Measurements from ENCODE around the gene CDK11A. TPM values are rescaled to one million over a fixed set of nuclear protein-coding genes. Genes with fewer than 3 reads are reported as not detected.
"Not testable (repeated sequence)": the region's sequence is repeated elsewhere in the genome, so short reads cannot be mapped to it uniquely, and the experiment has no call there.

The CDK11A gene
- 10 to 100 TPM; 10.8 to 53.4 (median 23.8) TPM for total RNA-seq

DNA sequence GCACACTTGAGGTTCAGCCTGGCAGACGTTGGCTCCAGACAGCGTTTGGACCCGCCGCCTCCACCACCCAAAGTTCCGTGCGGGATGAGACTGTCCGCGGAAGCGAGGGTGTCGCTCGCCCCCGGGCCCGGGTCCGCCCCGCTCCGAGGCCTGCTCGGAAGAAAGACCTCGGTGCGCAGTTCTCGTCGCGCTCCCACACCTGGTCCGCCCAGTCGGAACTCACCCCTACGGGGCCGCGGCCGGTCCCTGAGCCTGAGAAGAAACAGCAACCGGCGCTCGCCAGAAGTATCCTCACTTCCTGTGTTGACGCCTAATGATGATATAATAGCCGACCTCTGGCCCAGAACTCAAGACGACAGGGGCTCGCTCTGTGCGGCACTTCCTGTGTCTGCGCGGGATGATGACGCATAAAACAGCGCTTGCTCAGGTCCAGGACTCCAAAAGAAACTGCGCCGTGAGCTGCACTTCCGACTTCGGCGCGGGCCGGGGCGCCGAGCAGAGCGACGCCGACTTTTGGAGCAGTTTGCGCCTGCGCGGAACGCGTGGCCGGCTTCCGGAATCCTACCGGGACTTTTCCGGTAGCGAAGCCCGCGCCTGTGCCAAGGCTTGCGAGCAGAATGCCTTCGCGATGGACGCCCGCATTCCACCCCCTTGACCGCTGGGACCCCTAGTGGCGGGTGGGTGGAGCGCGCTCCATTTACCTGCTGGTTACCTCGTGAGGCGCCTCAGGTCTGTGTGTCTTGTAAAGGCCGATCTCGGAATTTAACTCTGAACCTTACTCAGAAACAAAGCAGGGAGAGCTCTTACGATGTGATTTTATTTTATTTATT lies at the start of gene CDK11A:
TSS of gene CDK11A (minus strand) at position 323 of the 830 bp plus-strand sequence. CDS start 1,539 bp downstream, outside the sequence.
- not testable (repeated sequence) for H3K27me3 ChIP-seq
- no CpG with 5 or more reads among the region's 78 CpGs for WGBS, 2 donors (ENCODE audit: low coverage in 1 of 2)
- TF ChIP-seq, protein P1, sequence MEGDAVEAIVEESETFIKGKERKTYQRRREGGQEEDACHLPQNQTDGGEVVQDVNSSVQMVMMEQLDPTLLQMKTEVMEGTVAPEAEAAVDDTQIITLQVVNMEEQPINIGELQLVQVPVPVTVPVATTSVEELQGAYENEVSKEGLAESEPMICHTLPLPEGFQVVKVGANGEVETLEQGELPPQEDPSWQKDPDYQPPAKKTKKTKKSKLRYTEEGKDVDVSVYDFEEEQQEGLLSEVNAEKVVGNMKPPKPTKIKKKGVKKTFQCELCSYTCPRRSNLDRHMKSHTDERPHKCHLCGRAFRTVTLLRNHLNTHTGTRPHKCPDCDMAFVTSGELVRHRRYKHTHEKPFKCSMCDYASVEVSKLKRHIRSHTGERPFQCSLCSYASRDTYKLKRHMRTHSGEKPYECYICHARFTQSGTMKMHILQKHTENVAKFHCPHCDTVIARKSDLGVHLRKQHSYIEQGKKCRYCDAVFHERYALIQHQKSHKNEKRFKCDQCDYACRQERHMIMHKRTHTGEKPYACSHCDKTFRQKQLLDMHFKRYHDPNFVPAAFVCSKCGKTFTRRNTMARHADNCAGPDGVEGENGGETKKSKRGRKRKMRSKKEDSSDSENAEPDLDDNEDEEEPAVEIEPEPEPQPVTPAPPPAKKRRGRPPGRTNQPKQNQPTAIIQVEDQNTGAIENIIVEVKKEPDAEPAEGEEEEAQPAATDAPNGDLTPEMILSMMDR (IDR thresholded peaks at IDR 0.05), result peak in 3 of 4 experiments; percentile 17 to 52 (median 44)
- TF ChIP-seq POLR2AphosphoS5 (IDR thresholded peaks at IDR 0.05) (peak; percentile 88), POLR2A (IDR thresholded peaks at IDR 0.05) (peak; percentile 67 to 68)

DNA sequence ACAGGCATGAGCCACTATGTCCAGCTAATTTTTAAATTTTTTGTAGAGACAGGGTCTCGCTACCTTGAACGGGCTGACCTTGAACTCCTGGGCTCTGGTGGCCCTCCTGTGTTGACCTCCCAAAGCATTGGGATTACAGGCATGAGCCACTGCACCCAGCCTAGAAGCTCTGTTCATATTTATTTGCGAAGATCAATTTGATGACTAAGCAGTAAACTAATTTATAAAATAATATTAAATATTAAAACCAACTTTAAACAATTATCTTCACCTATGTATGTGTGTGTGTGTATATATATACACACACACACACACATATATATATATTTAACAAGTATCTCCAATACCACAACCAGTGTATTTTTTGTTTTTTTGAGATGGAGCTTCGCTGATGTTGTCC lies 49.7 kb upstream of the CDK11A start:
- 100% methylated on average over 1 to 4 of the region's 4 CpGs for WGBS, 2 donors (ENCODE audit: low coverage in 1 of 2)
- no peaks in the 10 kb centered on the region for H3K27me3 ChIP-seq
- H3K9me3 ChIP-seq, result peaks cover 0 to 21% (median 0%) of the 10 kb centered on the region in 3 donors
- TF ChIP-seq EP300 (IDR thresholded peaks at IDR 0.05), result no peak
- no peak for TF ChIP-seq POLR2A (IDR thresholded peaks at IDR 0.05)
- TF ChIP-seq, protein P1 (IDR thresholded peaks at IDR 0.05), result no peak
- TF ChIP-seq POLR2AphosphoS5 (IDR thresholded peaks at IDR 0.05), result no peak
- ATAC-seq, result no peak
- peaks cover 3 to 40% (median 13%) of the 10 kb centered on the region in 3 donors for H3K4me1 ChIP-seq
- no peak overlapping the region for H3K4me3 ChIP-seq
- H3K27ac ChIP-seq, result no peak overlapping the region
- peaks cover 0 to 41% of the 10 kb centered on the region in 2 donors for H3K36me3 ChIP-seq

More for the DNA sequence above, at the start of gene CDK11A:
- Histone ChIP-seq H3K4me3 (peak within 1 kb of the TSS; percentile 59 to 61), H3K4me1 (peaks cover 0 to 11% (median 0%) of the 10 kb centered on the region in 3 donors), H3K27ac (peak within 1 kb of the TSS; percentile 87 to 91 (median 90)), H3K36me3 (peaks cover 0 to 24% of the 10 kb centered on the region in 2 donors)
- peak; percentile 96 for ATAC-seq
- H3K9me3 ChIP-seq, result not testable (repeated sequence)

DNA sequence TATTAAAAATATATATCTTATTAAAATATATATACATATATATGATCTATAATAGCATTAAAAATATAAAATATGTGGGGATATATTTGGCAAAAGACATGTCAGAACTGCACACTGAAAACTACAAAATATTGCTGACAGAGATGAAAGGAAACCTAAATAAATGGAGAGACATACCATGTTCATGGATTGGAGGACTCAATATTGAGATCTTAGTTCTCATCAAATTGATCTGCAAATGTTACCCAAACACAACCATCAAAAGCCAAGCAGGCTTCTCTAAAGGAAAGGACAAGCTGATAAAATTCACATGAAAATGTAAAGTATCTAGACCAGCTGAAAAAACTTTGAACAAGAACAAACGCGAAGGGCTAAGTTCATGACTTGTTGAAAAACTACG lies 46.9 kb upstream of the CDK11A start:
- Histone ChIP-seq H3K4me1 (peaks cover 0 to 19% (median 10%) of the 10 kb centered on the region in 3 donors), H3K36me3 (peaks cover 0 to 62% of the 10 kb centered on the region in 2 donors), H3K4me3 (no peak overlapping the region), H3K27ac (no peak overlapping the region), H3K27me3 (no peaks in the 10 kb centered on the region), H3K9me3 (peaks cover 0 to 21% (median 0%) of the 10 kb centered on the region in 3 donors)
- ATAC-seq, result no peak
- 87 to 90% methylated on average over 3 of the region's 3 CpGs for WGBS, 2 donors (ENCODE audit: low coverage in 1 of 2)
- TF ChIP-seq, protein P1 (IDR thresholded peaks at IDR 0.05), result no peak
- no peak for TF ChIP-seq POLR2AphosphoS5 (IDR thresholded peaks at IDR 0.05)
- no peak for TF ChIP-seq EP300 (IDR thresholded peaks at IDR 0.05)
- TF ChIP-seq POLR2A (IDR thresholded peaks at IDR 0.05), result no peak

DNA sequence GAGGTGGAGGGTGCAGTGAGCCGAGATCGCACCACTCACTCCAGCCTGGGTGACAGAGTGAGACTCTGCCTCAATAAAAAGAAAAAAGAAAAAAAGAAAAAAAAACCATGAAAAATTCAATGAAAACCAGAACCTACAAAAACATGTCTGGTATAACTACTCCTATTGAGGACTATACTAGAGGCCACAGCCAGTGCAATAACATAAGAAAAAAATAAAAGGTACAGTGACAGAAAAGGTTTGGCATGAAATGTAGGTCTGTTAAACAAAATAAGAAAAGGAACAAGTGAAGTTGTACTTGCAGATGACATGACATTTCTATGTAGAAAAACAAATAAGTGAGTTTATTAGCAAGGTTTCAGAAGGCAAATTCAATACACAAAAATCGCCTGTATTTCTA lies 45.9 kb upstream of the CDK11A start:
- WGBS, 2 donors (ENCODE audit: low coverage in 1 of 2), result 98 to 100% methylated on average over 1 to 3 of the region's 3 CpGs
- Histone ChIP-seq H3K4me1 (peaks cover 0 to 9% (median under 1%) of the 10 kb centered on the region in 3 donors), H3K9me3 (peaks cover 0 to 21% (median 0%) of the 10 kb centered on the region in 3 donors), H3K27ac (no peak overlapping the region), H3K4me3 (no peak overlapping the region), H3K36me3 (peaks cover 0 to 63% of the 10 kb centered on the region in 2 donors), H3K27me3 (no peaks in the 10 kb centered on the region)
- ATAC-seq, result no peak
- TF ChIP-seq, protein P1 (IDR thresholded peaks at IDR 0.05), result no peak
- TF ChIP-seq EP300 (IDR thresholded peaks at IDR 0.05), result no peak
- no peak for TF ChIP-seq POLR2A (IDR thresholded peaks at IDR 0.05)
- TF ChIP-seq POLR2AphosphoS5 (IDR thresholded peaks at IDR 0.05), result no peak

Measured in gastroesophageal sphincter (tissue), 4 donors.